A549 treated with ZK216348 at 1 μM for 4 hours (cell line): ENCODE data around the gene EFCC1. TPM values are rescaled to one million over a fixed set of nuclear protein-coding genes. Genes with fewer than 3 reads are reported as not detected.

Experiments used
- total RNA-seq: library from RNA; stranded (reverse); fragments of 200-300 nt; extraction: Qiagen RNA extraction; gene quantifications from 5 replicates; pipeline ENCODE4 v1.2.3, GENCODE V29; 2022; ENCODE audit warnings: low read depth

Gene EFCC1, protein sequence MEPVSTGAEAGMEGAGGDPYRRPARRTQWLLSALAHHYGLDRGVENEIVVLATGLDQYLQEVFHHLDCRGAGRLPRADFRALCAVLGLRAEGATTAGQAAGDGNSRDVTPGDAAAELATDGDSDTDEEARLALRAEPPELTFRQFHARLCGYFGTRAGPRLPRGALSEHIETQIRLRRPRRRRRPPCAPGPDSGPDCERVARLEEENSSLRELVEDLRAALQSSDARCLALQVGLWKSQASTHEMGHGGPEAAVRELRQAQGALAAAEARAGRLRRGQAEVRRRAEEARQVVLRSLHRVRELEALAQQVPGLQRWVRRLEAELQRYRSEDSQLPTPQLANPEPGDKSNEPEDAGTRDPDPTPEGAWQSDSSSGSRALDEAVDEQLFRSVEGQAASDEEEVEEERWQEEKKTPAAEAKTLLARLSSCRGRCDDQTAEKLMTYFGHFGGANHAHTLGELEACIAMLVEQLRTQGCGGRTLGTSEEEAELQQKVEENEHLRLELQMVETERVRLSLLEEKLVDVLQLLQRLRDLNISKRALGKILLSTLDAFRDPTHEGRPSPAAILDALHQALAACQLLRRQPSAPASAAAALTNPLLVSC
- total RNA-seq = not detected in 5 replicates

DNA sequence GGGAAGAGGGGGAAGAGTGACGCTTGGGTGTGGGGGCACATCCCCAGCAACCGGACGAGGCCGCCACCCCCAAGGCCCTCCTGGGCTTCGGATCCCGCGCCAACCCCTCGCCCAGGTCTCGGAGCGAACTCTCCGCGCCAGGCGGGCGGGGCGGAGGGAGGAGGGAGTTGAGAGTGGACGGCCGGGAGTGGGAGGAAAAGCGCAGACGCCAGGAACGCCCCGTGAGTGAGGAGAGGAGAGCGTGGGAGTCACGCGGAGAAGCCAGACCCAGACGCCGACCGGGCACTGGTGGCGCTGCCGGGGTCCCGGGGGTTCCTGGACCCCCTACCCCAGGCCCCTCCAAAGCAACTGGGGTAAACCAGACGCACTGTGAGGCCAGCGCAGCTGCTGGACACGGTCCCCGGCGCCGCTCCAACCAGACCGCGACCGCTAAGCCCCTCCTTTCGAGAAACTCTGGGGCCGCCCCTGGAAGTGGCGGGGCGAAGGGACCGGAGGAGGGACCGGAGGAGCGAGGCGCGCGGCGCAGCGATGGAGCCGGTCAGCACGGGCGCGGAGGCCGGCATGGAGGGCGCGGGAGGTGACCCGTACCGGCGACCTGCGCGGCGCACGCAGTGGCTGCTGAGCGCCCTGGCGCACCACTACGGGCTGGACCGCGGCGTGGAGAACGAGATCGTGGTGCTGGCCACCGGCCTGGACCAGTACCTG lies at the start of gene EFCC1:
Gene EFCC1 (plus strand): TSS at position 204 of the 705 bp plus-strand sequence. CDS start 325 bp downstream, at position 529.

DNA sequence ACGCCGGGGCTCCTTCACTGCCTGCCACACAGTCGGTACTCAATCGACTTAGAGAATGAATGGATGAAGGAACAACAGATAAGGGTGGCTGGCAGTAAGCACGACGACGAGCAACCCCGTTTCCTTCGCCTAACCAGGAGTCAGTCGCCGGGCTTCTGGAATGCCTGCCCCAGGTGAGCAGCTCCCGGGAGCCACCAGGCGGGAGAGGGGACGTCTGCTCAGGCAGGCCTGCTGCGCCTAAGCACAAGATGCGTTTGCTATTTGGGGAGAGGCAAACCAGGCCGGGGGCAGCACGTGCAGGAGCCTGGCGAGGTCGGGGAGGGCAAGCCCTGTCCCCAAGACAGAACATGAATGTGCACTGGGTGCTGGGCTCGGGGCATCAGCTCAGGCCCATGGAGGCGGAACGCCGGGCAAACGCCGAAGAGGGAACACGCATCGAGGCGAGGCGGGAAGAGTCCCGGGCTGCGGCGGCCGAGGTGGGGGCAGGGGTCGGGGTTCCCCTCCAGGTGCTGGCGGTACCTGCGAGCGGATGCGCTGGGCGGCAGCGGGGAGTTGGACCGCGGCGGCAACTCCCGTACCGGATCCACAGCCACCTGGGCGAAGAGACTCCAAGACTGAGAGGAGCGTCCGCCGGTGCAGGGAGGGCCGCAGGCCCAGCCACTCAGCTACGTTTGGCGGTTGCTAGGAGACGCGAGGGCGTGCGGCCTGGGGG lies 7.5 kb upstream of the EFCC1 start, which contains the start of gene CFAP92:
Gene CFAP92 (minus strand): TSS at position 616 of the 712 bp plus-strand sequence. CDS start 772 bp downstream, outside the sequence.

DNA sequence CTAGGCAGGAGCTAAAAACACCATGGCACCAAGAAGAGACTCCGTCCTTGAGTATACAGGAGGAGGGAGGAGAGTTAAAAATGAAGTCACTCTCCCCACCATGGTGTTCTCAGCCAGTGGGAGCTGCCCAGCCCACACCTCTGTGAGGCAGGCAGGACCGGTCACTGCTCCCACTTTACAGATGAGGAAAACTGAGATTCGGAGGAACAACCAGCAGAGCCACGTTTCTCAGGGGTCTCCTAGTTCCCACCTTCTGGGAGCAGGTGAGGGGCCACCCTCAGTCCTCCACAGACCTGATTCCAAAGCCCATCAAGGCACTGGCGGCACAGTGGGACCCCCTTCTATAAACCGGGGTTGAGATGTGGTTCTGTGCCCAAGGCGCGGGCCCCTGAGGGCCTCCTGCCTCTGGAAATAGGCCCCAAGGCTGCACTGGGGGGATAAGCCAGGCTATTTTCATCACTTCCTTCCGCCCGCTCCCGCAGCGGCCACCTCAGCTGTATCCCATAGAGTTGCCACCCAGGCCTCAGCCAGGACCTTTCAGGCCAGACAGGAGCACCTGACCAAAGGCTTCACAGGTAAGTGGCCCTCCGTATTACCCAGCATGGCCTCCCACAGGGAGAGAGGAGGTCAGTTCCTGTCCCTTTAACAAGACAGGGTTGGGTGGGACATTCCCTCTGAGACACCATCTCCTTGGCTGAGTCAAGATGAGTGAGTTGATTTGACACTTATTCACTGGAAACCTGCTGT lies 59.3 kb downstream of the EFCC1 start, which contains the start of gene GP9:
Gene GP9 (plus strand): TSS at position 504 of the 747 bp plus-strand sequence. CDS start 961 bp downstream, outside the sequence.

Other genes starting within 250 kb of the EFCC1 start
- gene ACAD9, start 121.7 kb upstream of the EFCC1 start, total RNA-seq = 23.6 to 26.1 TPM (median 25.0 TPM) in 5 replicates
- 0.11 TPM in 1 of 5 replicates, not detected in the others for gene CFAP92, start 7.2 kb upstream of the EFCC1 start, total RNA-seq
- not detected in 5 replicates for gene GP9, start 59.5 kb downstream of the EFCC1 start, total RNA-seq
- 1.8 to 6.4 TPM (median 4.6 TPM) in 5 replicates for gene RAB43, start 120.5 kb downstream of the EFCC1 start, total RNA-seq
- 18.2 to 26.6 TPM (median 20.3 TPM) in 5 replicates for gene ISY1, start 159.8 kb downstream of the EFCC1 start, total RNA-seq
- 302 to 375 TPM (median 343 TPM) in 5 replicates for gene CNBP, start 182.6 kb downstream of the EFCC1 start, total RNA-seq
- gene COPG1, start 248.3 kb downstream of the EFCC1 start, total RNA-seq = 75.7 to 93.8 TPM (median 81.5 TPM) in 5 replicates